Measurements from ENCODE around the gene MAGI1.

- TF ChIP-seq CTCF (IDR thresholded peaks at IDR 0.05): no peak
- no peak for TF ChIP-seq TP53 (CRISPR knock-in tag; IDR thresholded peaks at IDR 0.05)
- TF ChIP-seq ATF1 (CRISPR knock-in tag; IDR thresholded peaks at IDR 0.05): no peak
- TF ChIP-seq SMAD3 (CRISPR knock-in tag; IDR thresholded peaks at IDR 0.05; ENCODE audit: borderline replicate concordance): no peak
Measured at GRCh38 chr3:65890328-65890727, 148.4 kb downstream of the MAGI1 start.

Measured in WTC11 (cell line).